Liver (tissue), 9 donors: ENCODE results near the gene TREX2. TPM values are rescaled to one million over a fixed set of nuclear protein-coding genes. Genes with fewer than 3 reads are reported as not detected.

Source experiments
- DNase-seq: peaks from one replicate; pipeline ENCODE4 v3.0.0-alpha.2; 2017; ENCODE audit warnings: low spot score
- H3K27ac ChIP-seq, 2 donors: one replicate each; pipeline ENCODE4 v1.7.0; 2013; ENCODE audit warnings: inconsistent platforms in 2 of 2, low read length in 2 of 2, control low read depth in 1 of 2, low read depth in 1 of 2, mild to moderate bottlenecking in 1 of 2
- H3K27me3 ChIP-seq, 4 donors: one replicate each; pipeline versions ENCODE4 v1.6.1 to v1.7.0; 2013; ENCODE audit warnings: low read length in 3 of 4, inconsistent platforms in 1 of 4, mild to moderate bottlenecking in 1 of 4, moderate library complexity in 1 of 4; ENCODE audit not compliant: control insufficient read depth in 4 of 4, insufficient read depth in 4 of 4
- H3K36me3 ChIP-seq, 4 donors: one replicate each; pipeline versions ENCODE4 v1.6.1 to v1.7.0; 2013; ENCODE audit warnings: low read length in 3 of 4, mild to moderate bottlenecking in 3 of 4, low read depth in 1 of 4, moderate library complexity in 1 of 4; ENCODE audit not compliant: control insufficient read depth in 4 of 4, insufficient read depth in 3 of 4
- H3K4me1 ChIP-seq, 4 donors: one replicate each; pipeline versions ENCODE4 v1.6.1 to v1.7.0; 2013; ENCODE audit warnings: low read length in 3 of 4, mild to moderate bottlenecking in 3 of 4, moderate library complexity in 1 of 4; ENCODE audit not compliant: control insufficient read depth in 4 of 4, insufficient read depth in 4 of 4
- H3K4me3 ChIP-seq, 3 donors: one replicate each; pipeline versions ENCODE4 v1.6.1 to v1.7.0; 2013; ENCODE audit warnings: low read length in 3 of 3, control low read depth in 1 of 3, low read depth in 1 of 3, mild to moderate bottlenecking in 1 of 3
- H3K9ac ChIP-seq, 2 donors: one replicate each; pipeline ENCODE4 v1.7.0; 2013; ENCODE audit warnings: low read length in 2 of 2, mild to moderate bottlenecking in 2 of 2, moderate library complexity in 2 of 2, control low read depth in 1 of 2, low read depth in 1 of 2
- H3K9me3 ChIP-seq, 4 donors: one replicate each; pipeline versions ENCODE4 v1.6.1 to v1.7.0; 2013; ENCODE audit warnings: low read length in 3 of 4; ENCODE audit not compliant: control insufficient read depth in 4 of 4
- EGR1 ChIP-seq, 2 donors: IDR thresholded peaks; 2 replicates each; pipeline ENCODE4 v1.6.1; 2016 to 2018; ENCODE audit warnings: antibody characterized with exemption in 2 of 2, low read depth in 2 of 2
- FOXA1 ChIP-seq: IDR thresholded peaks from 2 replicates; pipeline ENCODE4 v1.6.1; 2016; ENCODE audit warnings: antibody characterized with exemption
- FOXA2 ChIP-seq: IDR thresholded peaks from 2 replicates; pipeline ENCODE4 v1.6.1; 2016; ENCODE audit warnings: antibody characterized with exemption
- GABPA ChIP-seq, 2 donors: IDR thresholded peaks in 1 of 2; conservative IDR thresholded peaks in 1 of 2; 2 replicates each; pipeline ENCODE4 v1.6.1; 2016; ENCODE audit warnings: antibody characterized with exemption in 2 of 2, mild to moderate bottlenecking in 1 of 2, moderate library complexity in 1 of 2
- HNF4A ChIP-seq, 2 donors: conservative IDR thresholded peaks; 2 replicates each; pipeline ENCODE4 v1.6.1; 2016; ENCODE audit warnings: antibody characterized with exemption in 2 of 2, mild to moderate bottlenecking in 2 of 2
- HNF4G ChIP-seq: IDR thresholded peaks from 2 replicates; pipeline ENCODE4 v1.6.1; 2016; ENCODE audit warnings: antibody characterized with exemption
- JUND ChIP-seq, 2 donors: IDR thresholded peaks; 2 replicates each; pipeline ENCODE4 v1.6.1; 2016; ENCODE audit warnings: antibody characterized with exemption in 2 of 2
- NR2F2 ChIP-seq: IDR thresholded peaks from 2 replicates; pipeline ENCODE4 v1.6.1; 2016; ENCODE audit warnings: antibody characterized with exemption
- RAD21 ChIP-seq, 2 donors: IDR thresholded peaks; 2 replicates each; pipeline ENCODE4 v1.6.1; 2016; ENCODE audit warnings: antibody characterized with exemption in 2 of 2, mild to moderate bottlenecking in 2 of 2
- SP1 ChIP-seq: IDR thresholded peaks from 2 replicates; pipeline ENCODE4 v1.6.1; 2018; ENCODE audit warnings: antibody characterized with exemption, mild to moderate bottlenecking
- TAF1 ChIP-seq: conservative IDR thresholded peaks from 2 replicates; pipeline ENCODE4 v1.6.1; 2016; ENCODE audit warnings: antibody characterized with exemption, mild to moderate bottlenecking
- YY1 ChIP-seq: IDR thresholded peaks from 2 replicates; pipeline ENCODE4 v1.6.1; 2016; ENCODE audit warnings: antibody characterized with exemption, mild to moderate bottlenecking
- WGBS: extraction: QIAGEN DNeasy Blood & Tissue Kit; methylation state at CpG from one replicate; pipeline ENCODE4 v1.1.7; 2013; 5-methylcytosine and 5-hydroxymethylcytosine counted together
- polyA plus RNA-seq, 2 donors: library from polyadenylated mRNA; stranded (reverse) in 1 of 2; unstranded in 1 of 2; fragments of 200-250 nt in 1 of 2; fragments of >200 nt in 1 of 2; fragmentation: Nextera tagmentation in 1 of 2; extraction: Ambion mirVana in 1 of 2; gene quantifications; one replicate each; pipeline versions ENCODE4 v1.2.1 to v1.2.3, GENCODE V29; 2013 to 2015
- total RNA-seq, 2 donors: library from RNA; depleted of rRNA; stranded (reverse); fragments of >200 nt; gene quantifications; one replicate each; pipeline ENCODE4 v1.2.3, GENCODE V29; 2014
- TF ChIP-seq, protein P1 (sequence below): IDR thresholded peaks from 2 replicates; pipeline ENCODE4 v1.6.1; 2016; ENCODE audit warnings: antibody characterized with exemption
- TF ChIP-seq, protein P2 (sequence below): IDR thresholded peaks from 2 replicates; pipeline ENCODE4 v1.6.1; 2016; ENCODE audit warnings: antibody characterized with exemption
- TF ChIP-seq, protein P3 (sequence below): IDR thresholded peaks from 2 replicates; pipeline ENCODE4 v1.6.1; 2016; ENCODE audit warnings: antibody characterized with exemption, mild to moderate bottlenecking
- TF ChIP-seq, protein P4 (sequence below): fragments of 150-350 bp; IDR thresholded peaks from 2 replicates; pipeline ENCODE4 v1.5.1; 2017; ENCODE audit warnings: improper control_type of control experiment, low read depth, low read length; ENCODE audit not compliant: missing input control
- TF ChIP-seq, protein P5 (sequence below): IDR thresholded peaks from 2 replicates; pipeline ENCODE4 v1.6.1; 2016; ENCODE audit warnings: antibody characterized with exemption
- donor health status: healthy.
- donor health status: healthy.
- donor health status: healthy.
- donor health status: healthy.
- donor health status: healthy.

The TREX2 gene
- total and polyA plus RNA-seq, 4 donors = 0.13 to 1.3 (median 1.2) TPM; not detected in 1

DNA sequence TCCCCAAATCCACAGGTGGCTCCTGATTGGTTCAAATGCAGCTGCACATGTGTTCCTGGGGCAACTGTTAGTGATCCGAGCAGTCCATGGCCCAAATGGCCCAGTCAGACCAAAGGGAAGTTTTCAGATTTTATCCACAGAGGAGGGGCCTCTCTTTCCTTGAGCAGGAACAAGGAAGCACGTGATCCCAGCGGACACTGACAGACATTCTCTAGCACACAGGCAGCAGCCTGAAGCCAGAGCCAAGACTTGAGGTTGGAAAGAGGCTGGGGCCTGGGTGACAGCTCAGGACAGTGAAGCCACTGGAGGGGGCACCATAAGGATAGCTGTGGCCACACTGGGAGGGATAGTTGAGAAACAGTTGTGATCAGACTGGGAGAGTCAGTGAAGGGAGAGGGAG is 38.1 kb downstream of the TREX2 start:
- Histone ChIP-seq H3K27ac (no peak overlapping the region), H3K9ac (no peak overlapping the region), H3K36me3 (no peaks in the 10 kb centered on the region), H3K4me1 (peaks cover 4 to 19% (median 10%) of the 10 kb centered on the region in 4 donors), H3K27me3 (no peaks in the 10 kb centered on the region), H3K9me3 (no peaks in the 10 kb centered on the region), H3K4me3 (no peak overlapping the region)
- no peak for DNase-seq
- TF ChIP-seq, protein P1, sequence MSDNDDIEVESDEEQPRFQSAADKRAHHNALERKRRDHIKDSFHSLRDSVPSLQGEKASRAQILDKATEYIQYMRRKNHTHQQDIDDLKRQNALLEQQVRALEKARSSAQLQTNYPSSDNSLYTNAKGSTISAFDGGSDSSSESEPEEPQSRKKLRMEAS = no peak
- TF ChIP-seq HNF4G (no peak), HNF4A (conservative IDR thresholded peaks at IDR 0.05) (no peak), FOXA2 (no peak), NR2F2 (no peak), GABPA (IDR thresholded peaks at IDR 0.05 in 1 of 2, conservative IDR thresholded peaks at IDR 0.05 in 1 of 2) (no peak), EGR1 (IDR thresholded peaks at IDR 0.05; ENCODE audit: low read depth in 2 of 2) (no peak), JUND (IDR thresholded peaks at IDR 0.05) (no peak), TAF1 (no peak), YY1 (no peak), RAD21 (IDR thresholded peaks at IDR 0.05) (no peak), FOXA1 (no peak), SP1 (no peak)
- TF ChIP-seq, protein P2, sequence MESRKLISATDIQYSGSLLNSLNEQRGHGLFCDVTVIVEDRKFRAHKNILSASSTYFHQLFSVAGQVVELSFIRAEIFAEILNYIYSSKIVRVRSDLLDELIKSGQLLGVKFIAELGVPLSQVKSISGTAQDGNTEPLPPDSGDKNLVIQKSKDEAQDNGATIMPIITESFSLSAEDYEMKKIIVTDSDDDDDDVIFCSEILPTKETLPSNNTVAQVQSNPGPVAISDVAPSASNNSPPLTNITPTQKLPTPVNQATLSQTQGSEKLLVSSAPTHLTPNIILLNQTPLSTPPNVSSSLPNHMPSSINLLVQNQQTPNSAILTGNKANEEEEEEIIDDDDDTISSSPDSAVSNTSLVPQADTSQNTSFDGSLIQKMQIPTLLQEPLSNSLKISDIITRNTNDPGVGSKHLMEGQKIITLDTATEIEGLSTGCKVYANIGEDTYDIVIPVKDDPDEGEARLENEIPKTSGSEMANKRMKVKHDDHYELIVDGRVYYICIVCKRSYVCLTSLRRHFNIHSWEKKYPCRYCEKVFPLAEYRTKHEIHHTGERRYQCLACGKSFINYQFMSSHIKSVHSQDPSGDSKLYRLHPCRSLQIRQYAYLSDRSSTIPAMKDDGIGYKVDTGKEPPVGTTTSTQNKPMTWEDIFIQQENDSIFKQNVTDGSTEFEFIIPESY = no peak
- TF ChIP-seq, protein P3, sequence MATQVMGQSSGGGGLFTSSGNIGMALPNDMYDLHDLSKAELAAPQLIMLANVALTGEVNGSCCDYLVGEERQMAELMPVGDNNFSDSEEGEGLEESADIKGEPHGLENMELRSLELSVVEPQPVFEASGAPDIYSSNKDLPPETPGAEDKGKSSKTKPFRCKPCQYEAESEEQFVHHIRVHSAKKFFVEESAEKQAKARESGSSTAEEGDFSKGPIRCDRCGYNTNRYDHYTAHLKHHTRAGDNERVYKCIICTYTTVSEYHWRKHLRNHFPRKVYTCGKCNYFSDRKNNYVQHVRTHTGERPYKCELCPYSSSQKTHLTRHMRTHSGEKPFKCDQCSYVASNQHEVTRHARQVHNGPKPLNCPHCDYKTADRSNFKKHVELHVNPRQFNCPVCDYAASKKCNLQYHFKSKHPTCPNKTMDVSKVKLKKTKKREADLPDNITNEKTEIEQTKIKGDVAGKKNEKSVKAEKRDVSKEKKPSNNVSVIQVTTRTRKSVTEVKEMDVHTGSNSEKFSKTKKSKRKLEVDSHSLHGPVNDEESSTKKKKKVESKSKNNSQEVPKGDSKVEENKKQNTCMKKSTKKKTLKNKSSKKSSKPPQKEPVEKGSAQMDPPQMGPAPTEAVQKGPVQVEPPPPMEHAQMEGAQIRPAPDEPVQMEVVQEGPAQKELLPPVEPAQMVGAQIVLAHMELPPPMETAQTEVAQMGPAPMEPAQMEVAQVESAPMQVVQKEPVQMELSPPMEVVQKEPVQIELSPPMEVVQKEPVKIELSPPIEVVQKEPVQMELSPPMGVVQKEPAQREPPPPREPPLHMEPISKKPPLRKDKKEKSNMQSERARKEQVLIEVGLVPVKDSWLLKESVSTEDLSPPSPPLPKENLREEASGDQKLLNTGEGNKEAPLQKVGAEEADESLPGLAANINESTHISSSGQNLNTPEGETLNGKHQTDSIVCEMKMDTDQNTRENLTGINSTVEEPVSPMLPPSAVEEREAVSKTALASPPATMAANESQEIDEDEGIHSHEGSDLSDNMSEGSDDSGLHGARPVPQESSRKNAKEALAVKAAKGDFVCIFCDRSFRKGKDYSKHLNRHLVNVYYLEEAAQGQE = no peak
- TF ChIP-seq, protein P4, sequence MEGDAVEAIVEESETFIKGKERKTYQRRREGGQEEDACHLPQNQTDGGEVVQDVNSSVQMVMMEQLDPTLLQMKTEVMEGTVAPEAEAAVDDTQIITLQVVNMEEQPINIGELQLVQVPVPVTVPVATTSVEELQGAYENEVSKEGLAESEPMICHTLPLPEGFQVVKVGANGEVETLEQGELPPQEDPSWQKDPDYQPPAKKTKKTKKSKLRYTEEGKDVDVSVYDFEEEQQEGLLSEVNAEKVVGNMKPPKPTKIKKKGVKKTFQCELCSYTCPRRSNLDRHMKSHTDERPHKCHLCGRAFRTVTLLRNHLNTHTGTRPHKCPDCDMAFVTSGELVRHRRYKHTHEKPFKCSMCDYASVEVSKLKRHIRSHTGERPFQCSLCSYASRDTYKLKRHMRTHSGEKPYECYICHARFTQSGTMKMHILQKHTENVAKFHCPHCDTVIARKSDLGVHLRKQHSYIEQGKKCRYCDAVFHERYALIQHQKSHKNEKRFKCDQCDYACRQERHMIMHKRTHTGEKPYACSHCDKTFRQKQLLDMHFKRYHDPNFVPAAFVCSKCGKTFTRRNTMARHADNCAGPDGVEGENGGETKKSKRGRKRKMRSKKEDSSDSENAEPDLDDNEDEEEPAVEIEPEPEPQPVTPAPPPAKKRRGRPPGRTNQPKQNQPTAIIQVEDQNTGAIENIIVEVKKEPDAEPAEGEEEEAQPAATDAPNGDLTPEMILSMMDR = no peak
- TF ChIP-seq, protein P5, sequence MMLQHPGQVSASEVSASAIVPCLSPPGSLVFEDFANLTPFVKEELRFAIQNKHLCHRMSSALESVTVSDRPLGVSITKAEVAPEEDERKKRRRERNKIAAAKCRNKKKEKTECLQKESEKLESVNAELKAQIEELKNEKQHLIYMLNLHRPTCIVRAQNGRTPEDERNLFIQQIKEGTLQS = no peak
- WGBS = 70% methylated on average over 3 of the region's 3 CpGs
